Measurements from ENCODE around the gene RBM39.

GRCh38 chr20:35743693-35744491 lies 1.8 kb upstream of the RBM39 start:
- TF ChIP-seq, protein P1, sequence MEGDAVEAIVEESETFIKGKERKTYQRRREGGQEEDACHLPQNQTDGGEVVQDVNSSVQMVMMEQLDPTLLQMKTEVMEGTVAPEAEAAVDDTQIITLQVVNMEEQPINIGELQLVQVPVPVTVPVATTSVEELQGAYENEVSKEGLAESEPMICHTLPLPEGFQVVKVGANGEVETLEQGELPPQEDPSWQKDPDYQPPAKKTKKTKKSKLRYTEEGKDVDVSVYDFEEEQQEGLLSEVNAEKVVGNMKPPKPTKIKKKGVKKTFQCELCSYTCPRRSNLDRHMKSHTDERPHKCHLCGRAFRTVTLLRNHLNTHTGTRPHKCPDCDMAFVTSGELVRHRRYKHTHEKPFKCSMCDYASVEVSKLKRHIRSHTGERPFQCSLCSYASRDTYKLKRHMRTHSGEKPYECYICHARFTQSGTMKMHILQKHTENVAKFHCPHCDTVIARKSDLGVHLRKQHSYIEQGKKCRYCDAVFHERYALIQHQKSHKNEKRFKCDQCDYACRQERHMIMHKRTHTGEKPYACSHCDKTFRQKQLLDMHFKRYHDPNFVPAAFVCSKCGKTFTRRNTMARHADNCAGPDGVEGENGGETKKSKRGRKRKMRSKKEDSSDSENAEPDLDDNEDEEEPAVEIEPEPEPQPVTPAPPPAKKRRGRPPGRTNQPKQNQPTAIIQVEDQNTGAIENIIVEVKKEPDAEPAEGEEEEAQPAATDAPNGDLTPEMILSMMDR (IDR thresholded peaks at IDR 0.05), result no peak
- no peak for TF ChIP-seq EP300 (IDR thresholded peaks at IDR 0.05)

All from tibial nerve (tissue), 4 donors.